HepG2 (cell line): Measurements from ENCODE around the gene RASSF7. TPM values are rescaled to one million over a fixed set of nuclear protein-coding genes. Genes with fewer than 3 reads are reported as not detected.

Experiments used
- ATAC-seq: fragments of 200-7000 bp; cut with Tn5 transposase; 3 replicates; pipeline ENCODE4 v1.9.1; 2020; ENCODE audit warnings: mild to moderate bottlenecking, moderate library complexity
- BruUV-seq: library from RNA; stranded (reverse); fragments of 400-500 nt; replicated peaks from 2 replicates; lab custom pipeline; 2021; lab: Mats Ljungman, UMichigan
- CTCF ChIA-PET: fragments of 300-600 bp; formaldehyde crosslinking; extraction: SDS; loops from one replicate; lab custom pipeline; 2021; ENCODE audit warnings: low total read pairs, inconsistent platforms, low intra/inter-chr PET ratio; lab: Yijun Ruan, JAX
- POLR2A ChIA-PET: fragments of 350-600 bp; sonication (Branson Sonifier 250); formaldehyde crosslinking; loops from one replicate; lab custom pipeline; 2020; ENCODE audit warnings: antibody characterized with exemption, inconsistent platforms; lab: Yijun Ruan, JAX
- DNase-seq: peaks from one replicate; pipeline ENCODE4 v3.0.0-alpha.2; 2015; ENCODE audit warnings: low spot score
- FAIRE-seq: peaks from 3 replicates; lab custom pipeline; 2011; peaks lifted over from hg19 to GRCh38; lab: Jason Lieb, UNC
- H2AFZ ChIP-seq: one replicate; pipeline ENCODE4 v1.6.1; 2011; ENCODE audit warnings: low read length, inconsistent platforms
- H3K27ac ChIP-seq: fragments of 300-600 bp; 3 replicates; pipeline ENCODE4 v1.8.0; 2011; ENCODE audit warnings: mixed run types, mild to moderate bottlenecking, mixed read lengths, low read length, inconsistent platforms; ENCODE audit not compliant: insufficient read depth; ENCODE audit errors: extremely low read length
- H3K27me3 ChIP-seq, 2 experiments: fragments of 200-600 bp in 1 of 2; 2 replicates in 1 of 2; 3 replicates in 1 of 2; pipeline versions ENCODE4 v1.6.0 to v1.8.0; 2011; ENCODE audit warnings: low read length in 2 of 2, mild to moderate bottlenecking in 2 of 2, moderate library complexity in 2 of 2, inconsistent platforms in 1 of 2; ENCODE audit not compliant: insufficient read depth in 2 of 2, control insufficient read depth in 1 of 2
- H3K36me3 ChIP-seq, 2 experiments: fragments of 200-600 bp in 1 of 2; replicated peaks in 1 of 2; 2 replicates in 1 of 2; 3 replicates in 1 of 2; pipeline versions ENCODE4 v1.5.1 to v1.8.0; 2011; ENCODE audit warnings: low read length in 2 of 2, inconsistent platforms in 1 of 2; ENCODE audit not compliant: insufficient read depth in 2 of 2, control insufficient read depth in 1 of 2
- H3K4me1 ChIP-seq: 2 replicates; pipeline ENCODE4 v1.5.1; 2012; ENCODE audit warnings: low read length, inconsistent platforms; ENCODE audit not compliant: insufficient read depth
- H3K4me2 ChIP-seq: 2 replicates; pipeline ENCODE4 v1.6.0; 2011; ENCODE audit warnings: low read depth, low read length, inconsistent platforms
- H3K4me3 ChIP-seq, 3 experiments: fragments of 200-600 bp in 1 of 3; sonication (generic), shearing (Covaris generic) in 1 of 3; replicated peaks in 1 of 3; 2 replicates each; pipeline ENCODE4 v1.5.1; 2011 to 2016; ENCODE audit warnings: low read length in 3 of 3, inconsistent platforms in 2 of 3, low read depth in 2 of 3, mild to moderate bottlenecking in 2 of 3, control low read depth in 1 of 3, mixed read lengths in 1 of 3; ENCODE audit not compliant: insufficient read depth in 1 of 3
- H3K79me2 ChIP-seq: one replicate; pipeline ENCODE4 v1.6.1; 2011; ENCODE audit warnings: low read length, inconsistent platforms; ENCODE audit not compliant: insufficient read depth
- H3K9ac ChIP-seq: 2 replicates; pipeline ENCODE4 v1.6.0; 2011; ENCODE audit warnings: mild to moderate bottlenecking, low read depth, low read length, inconsistent platforms; ENCODE audit not compliant: insufficient read depth
- H3K9me3 ChIP-seq: 2 replicates; pipeline ENCODE4 v1.5.1; 2012; ENCODE audit warnings: mild to moderate bottlenecking, low read length
- H4K20me1 ChIP-seq: 2 replicates; pipeline ENCODE4 v1.6.0; 2011; ENCODE audit warnings: inconsistent platforms, mild to moderate bottlenecking, low read length, moderate library complexity; ENCODE audit not compliant: insufficient read depth
- AHR ChIP-seq: IDR thresholded peaks from 2 replicates; pipeline ENCODE4 v1.6.1; 2018; ENCODE audit warnings: missing genetic modification reagents, missing compliant biosample characterization
- ATM ChIP-seq: fragments of 450-650 bp; IDR thresholded peaks from 2 replicates; pipeline ENCODE4 v1.7.1; 2017; ENCODE audit warnings: mild to moderate bottlenecking, borderline replicate concordance
- DBP ChIP-seq: sonication (generic); formaldehyde crosslinking; IDR thresholded peaks from 2 replicates; pipeline ENCODE4 v1.4.0; 2020; ENCODE audit warnings: missing genetic modification reagents; ENCODE audit errors: not compliant biosample characterization
- DZIP1 ChIP-seq: sonication (generic); formaldehyde crosslinking; IDR thresholded peaks from 2 replicates; pipeline ENCODE4 v1.5.0; 2020; ENCODE audit warnings: mild to moderate bottlenecking, missing genetic modification reagents
- FOXP1 ChIP-seq, 2 experiments: fragments of 450-650 bp in 1 of 2; IDR thresholded peaks; 2 replicates each; pipeline ENCODE4 v1.6.1; 2017 to 2018; ENCODE audit warnings: antibody characterized with exemption in 1 of 2
- HOXA7 ChIP-seq: sonication (generic); formaldehyde crosslinking; IDR thresholded peaks from 2 replicates; pipeline ENCODE4 v1.8.1; 2022; ENCODE audit warnings: mild to moderate bottlenecking, missing genetic modification reagents, moderate library complexity
- NCOA5 ChIP-seq: sonication (generic); formaldehyde crosslinking; IDR thresholded peaks from 2 replicates; pipeline ENCODE4 v1.4.0; 2020; ENCODE audit warnings: missing genetic modification reagents
- PCBP2 ChIP-seq: fragments of 200-400 bp; formaldehyde crosslinking; optimal IDR thresholded peaks from 2 replicates; pipeline ENCODE3; 2018; ENCODE audit warnings: low read length, low read depth; ENCODE audit not compliant: poor library complexity, severe bottlenecking
- SIX4 ChIP-seq: sonication (generic); formaldehyde crosslinking; IDR thresholded peaks from 2 replicates; pipeline ENCODE4 v1.4.0; 2020; ENCODE audit warnings: missing genetic modification reagents
- TBL1XR1 ChIP-seq: fragments of 150-350 bp; IDR thresholded peaks from 2 replicates; pipeline ENCODE4 v1.6.1; 2014; ENCODE audit warnings: borderline replicate concordance, low read length; ENCODE audit not compliant: partially characterized antibody
- THYN1 ChIP-seq: sonication (generic); formaldehyde crosslinking; IDR thresholded peaks from 2 replicates; pipeline ENCODE4 v1.8.1; 2023; ENCODE audit warnings: low read depth, mild to moderate bottlenecking, moderate library complexity, missing genetic modification reagents, borderline replicate concordance
- ZBTB14 ChIP-seq: sonication (generic); formaldehyde crosslinking; IDR thresholded peaks from 2 replicates; pipeline ENCODE4 v1.4.0; 2020; ENCODE audit warnings: missing genetic modification reagents
- ZNF292 ChIP-seq: sonication (generic); formaldehyde crosslinking; IDR thresholded peaks from 2 replicates; pipeline ENCODE4 v1.8.1; 2022; ENCODE audit warnings: mild to moderate bottlenecking, low read depth, missing genetic modification reagents, borderline replicate concordance
- ZNF44 ChIP-seq: sonication (generic); formaldehyde crosslinking; IDR thresholded peaks from 2 replicates; pipeline ENCODE4 v1.5.1; 2020; ENCODE audit warnings: mild to moderate bottlenecking, missing genetic modification reagents
- WGBS: methylation state at CpG from one replicate; pipeline ENCODE4 v1.1.6; 2017; ENCODE audit warnings: low lambda C conversion rate; 5-methylcytosine and 5-hydroxymethylcytosine counted together
- in situ Hi-C: cut with HindIII; loops from 2 replicates; pipeline ENCODE4 v1.10.0; 2017; ENCODE audit warnings: low pct_unique_long_range_greater_than_20kb; ENCODE audit not compliant: extremely low pct_ligation_motif_present
- intact Hi-C: fragments of 100-400 bp; cut with micrococcal nuclease; formaldehyde crosslinking; loops from one replicate; pipeline ENCODE4 v1.10.0; 2022; ENCODE audit not compliant: unreplicated experiment
- polyA plus RNA-seq, 8 experiments: library from polyadenylated mRNA; depleted of rRNA in 3 of 8; stranded (reverse) in 7 of 8; unstranded in 1 of 8; fragments of >200 nt; fragmentation: Illumina TruSeq in 4 of 8; extraction: Trizol in 4 of 8; gene quantifications; 2 replicates each; pipeline versions ENCODE4 v1.2.1 to v1.2.3, GENCODE V29; 2011 to 2016; ENCODE audit warnings: low read depth in 4 of 8, missing spikeins in 1 of 8, mixed read lengths in 1 of 8; ENCODE audit not compliant: insufficient read depth in 1 of 8
- total RNA-seq, 5 experiments: library from RNA; depleted of rRNA; stranded (reverse); fragments of >200 nt; fragmentation: Illumina TruSeq; extraction: Trizol; gene quantifications; 2 replicates each; pipeline ENCODE4 v1.2.3, GENCODE V29; 2016; ENCODE audit warnings: low read depth in 1 of 5
- TF ChIP-seq, protein P1 (sequence below): sonication (generic); formaldehyde crosslinking; IDR thresholded peaks from 2 replicates; pipeline ENCODE4 v1.5.1; 2020; ENCODE audit warnings: mild to moderate bottlenecking, missing genetic modification reagents, moderate library complexity
- TF ChIP-seq, protein P2 (sequence below): sonication (generic); formaldehyde crosslinking; IDR thresholded peaks from 2 replicates; pipeline ENCODE4 v1.4.0; 2020; ENCODE audit warnings: missing genetic modification reagents

The RASSF7 gene
- total and polyA plus RNA-seq, 2 of the 13 experiments (the other 11 are each of a cell fraction or from before 2014, with no cell fraction given), result 20.2 to 28.6 TPM

GRCh38 chr11:562046-562645, 1.4 kb downstream of the RASSF7 start:
- no peaks in the 10 kb centered on the region for H3K9me3 ChIP-seq
- no peaks in the 10 kb centered on the region for H3K27me3 ChIP-seq
- H3K36me3 ChIP-seq, result peaks cover 0 to 2% of the 10 kb centered on the region in 2 experiments; a peak in 3 of 5 replicates
- in situ Hi-C loops, result no loop called here
- H3K9ac ChIP-seq, result peak overlapping the region; percentile 83
- POLR2A ChIA-PET, result interaction anchor here (0.6 to 1.5 kb wide), 10 partner anchors 7 to 166 kb away, joined by 3 to 32 read pairs (median 4); partner anchors contain the start of genes HRAS and PHRF1
- no peak for ATAC-seq
- peaks cover 80% of the 10 kb centered on the region for H3K4me1 ChIP-seq
- peak overlapping the region; percentile 87 for H3K27ac ChIP-seq
- CTCF ChIA-PET, result no interaction called here
- BruUV-seq, result TSS peak; percentile 52
- H3K79me2 ChIP-seq, result peaks cover 17% of the 10 kb centered on the region
- 99% methylated on average over 18 of the region's 29 CpGs for WGBS
- intact Hi-C loops, result no loop called here
- peak overlapping the region; percentile 80 to 95 (median 92) for H3K4me3 ChIP-seq
- H2AFZ ChIP-seq, result no peak overlapping the region
- H3K4me2 ChIP-seq, result peak overlapping the region; percentile 90
- H4K20me1 ChIP-seq, result peaks cover 18% of the 10 kb centered on the region; the same call in 1 of the 2 replicates
- FAIRE-seq, result no peak
- no peak for DNase-seq
- TF ChIP-seq TBL1XR1, result no peak
- TF ChIP-seq DZIP1, result no peak
- TF ChIP-seq SIX4 (CRISPR knock-in tag), result no peak
- TF ChIP-seq ZBTB14, result no peak
- no peak for TF ChIP-seq FOXP1 (IDR thresholded peaks at IDR 0.05)
- TF ChIP-seq FOXP1 (CRISPR knock-in tag; IDR thresholded peaks at IDR 0.05), result no peak
- TF ChIP-seq, protein P1, sequence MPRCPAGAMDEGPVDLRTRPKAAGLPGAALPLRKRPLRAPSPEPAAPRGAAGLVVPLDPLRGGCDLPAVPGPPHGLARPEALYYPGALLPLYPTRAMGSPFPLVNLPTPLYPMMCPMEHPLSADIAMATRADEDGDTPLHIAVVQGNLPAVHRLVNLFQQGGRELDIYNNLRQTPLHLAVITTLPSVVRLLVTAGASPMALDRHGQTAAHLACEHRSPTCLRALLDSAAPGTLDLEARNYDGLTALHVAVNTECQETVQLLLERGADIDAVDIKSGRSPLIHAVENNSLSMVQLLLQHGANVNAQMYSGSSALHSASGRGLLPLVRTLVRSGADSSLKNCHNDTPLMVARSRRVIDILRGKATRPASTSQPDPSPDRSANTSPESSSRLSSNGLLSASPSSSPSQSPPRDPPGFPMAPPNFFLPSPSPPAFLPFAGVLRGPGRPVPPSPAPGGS (CRISPR knock-in tag), result 0 out of 2 replicates have a peak, but pooled peaks have one; percentile 43
- no peak for TF ChIP-seq ATM
- TF ChIP-seq PCBP2, result no peak
- no peak for TF ChIP-seq AHR
- peak; percentile 81; the same call in 1 of the 2 replicates for TF ChIP-seq ZNF44
- TF ChIP-seq THYN1 (CRISPR knock-in tag), result no peak
- TF ChIP-seq NCOA5, result no peak
- TF ChIP-seq HOXA7 (CRISPR knock-in tag), result no peak
- no peak for TF ChIP-seq ZNF292
- no peak for TF ChIP-seq DBP (CRISPR knock-in tag)
- TF ChIP-seq, protein P2, sequence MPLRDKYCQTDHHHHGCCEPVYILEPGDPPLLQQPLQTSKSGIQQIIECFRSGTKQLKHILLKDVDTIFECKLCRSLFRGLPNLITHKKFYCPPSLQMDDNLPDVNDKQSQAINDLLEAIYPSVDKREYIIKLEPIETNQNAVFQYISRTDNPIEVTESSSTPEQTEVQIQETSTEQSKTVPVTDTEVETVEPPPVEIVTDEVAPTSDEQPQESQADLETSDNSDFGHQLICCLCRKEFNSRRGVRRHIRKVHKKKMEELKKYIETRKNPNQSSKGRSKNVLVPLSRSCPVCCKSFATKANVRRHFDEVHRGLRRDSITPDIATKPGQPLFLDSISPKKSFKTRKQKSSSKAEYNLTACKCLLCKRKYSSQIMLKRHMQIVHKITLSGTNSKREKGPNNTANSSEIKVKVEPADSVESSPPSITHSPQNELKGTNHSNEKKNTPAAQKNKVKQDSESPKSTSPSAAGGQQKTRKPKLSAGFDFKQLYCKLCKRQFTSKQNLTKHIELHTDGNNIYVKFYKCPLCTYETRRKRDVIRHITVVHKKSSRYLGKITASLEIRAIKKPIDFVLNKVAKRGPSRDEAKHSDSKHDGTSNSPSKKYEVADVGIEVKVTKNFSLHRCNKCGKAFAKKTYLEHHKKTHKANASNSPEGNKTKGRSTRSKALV (CRISPR knock-in tag), result no peak
